ENCODE results near the gene MVD. TPM values are rescaled to one million over a fixed set of nuclear protein-coding genes. Genes with fewer than 3 reads are reported as not detected.

MVD gene
- polyA plus RNA-seq, 3 donors = 9.0 to 17.9 (median 12.2) TPM

DNA sequence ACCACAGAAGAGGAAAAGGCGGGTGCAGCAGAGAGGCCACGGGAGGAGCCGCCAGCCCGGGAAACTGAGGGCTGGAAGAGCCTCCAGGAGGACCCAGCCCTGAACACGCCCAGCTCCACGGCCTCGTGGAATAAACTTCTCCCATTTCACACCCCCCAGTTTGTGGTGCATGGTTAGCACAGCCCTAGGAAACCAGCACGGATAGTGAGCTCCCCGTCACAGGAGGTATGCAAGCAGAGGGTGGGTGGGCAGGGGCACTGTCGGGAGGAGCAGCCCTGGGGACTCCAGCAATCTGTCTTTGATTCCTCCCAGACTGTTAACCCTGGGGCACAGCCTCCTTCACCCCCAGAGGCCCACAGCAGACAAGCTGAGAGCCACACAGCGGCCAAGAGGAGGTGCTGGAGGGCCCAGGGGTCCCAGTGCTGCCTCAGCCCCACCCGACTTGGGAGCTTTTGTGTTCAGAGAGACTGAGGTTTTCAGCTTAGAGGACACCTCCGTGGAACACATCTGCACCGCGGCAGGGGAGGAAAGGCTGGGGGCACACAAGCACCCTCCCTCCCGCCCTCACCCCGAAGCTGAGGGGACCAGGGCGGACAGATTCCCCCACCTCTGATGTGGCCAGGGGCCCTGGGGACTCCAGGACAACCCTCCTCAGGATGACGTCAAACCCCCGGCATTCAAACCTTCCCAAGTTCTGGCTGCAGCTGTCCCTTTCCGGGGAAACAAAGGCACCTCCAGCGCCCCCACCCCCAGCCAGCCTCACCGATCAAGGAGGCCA, 26.2 kb downstream of the MVD start:
- no peak overlapping the region for H3K4me2 ChIP-seq (replicated peaks; ENCODE audit: extremely low read depth, low read length, poor library complexity, severe bottlenecking)
- no peak overlapping the region for H3K27ac ChIP-seq (ENCODE audit: low read depth in 1 of 2, low read length in 2 of 2)
- no peak for DNase-seq
- H3K9me3 ChIP-seq (replicated peaks in 1 of 2; ENCODE audit: control insufficient read depth in 1 of 2, insufficient read depth in 1 of 2, low read length in 2 of 2) = peaks cover 0 to 5% of the 10 kb centered on the region in 2 donors
- intact Hi-C loops (cut with micrococcal nuclease) = loop anchor here in 1 of 2 donors (10.0 kb wide), 1 partner anchor 48 kb away; the partner anchor contains the start of gene SNAI3
- no peak for TF ChIP-seq CTCF (IDR thresholded peaks at IDR 0.05)
- Mint-ChIP-seq H3K9me3 (peaks cover 0 to 14% (median 8%) of the 10 kb centered on the region in 7 donors), H3K27ac (peak overlapping the region in 1 of 7 donors; percentile 55), H3K4me3 (peak overlapping the region in 1 of 2 donors; percentile 78), H3K27me3 (ENCODE audit: low read depth in 3 of 3) (peaks cover 48 to 77% (median 55%) of the 10 kb centered on the region in 3 donors), H3K36me3 (peaks cover 8 to 18% of the 10 kb centered on the region in 2 donors), H3K4me1 (peaks cover 32% of the 10 kb centered on the region)
- H3K9ac ChIP-seq (ENCODE audit: insufficient read depth, low read length, poor library complexity, severe bottlenecking) = no peak overlapping the region
- no peaks in the 10 kb centered on the region for H3K79me2 ChIP-seq (ENCODE audit: insufficient read depth, low read length)
- 62% methylated on average over 7 of the region's 23 CpGs for WGBS (ENCODE audit: insufficient coverage)
- peaks cover 53% of the 10 kb centered on the region for H4K20me1 ChIP-seq (ENCODE audit: insufficient read depth, low read length)
- H3K4me1 ChIP-seq (ENCODE audit: control insufficient read depth in 1 of 2, insufficient read depth in 2 of 2, low read length in 2 of 2) = peaks cover 25 to 27% of the 10 kb centered on the region in 2 donors
- peaks cover 21 to 59% of the 10 kb centered on the region in 2 donors for H3K27me3 ChIP-seq (ENCODE audit: control insufficient read depth in 2 of 2, insufficient read depth in 2 of 2, low read length in 2 of 2)
- peaks cover 9 to 10% of the 10 kb centered on the region in 2 donors for H3K36me3 ChIP-seq (replicated peaks in 1 of 2; ENCODE audit: control insufficient read depth in 1 of 2, insufficient read depth in 2 of 2, low read length in 2 of 2)
- H2AFZ ChIP-seq (ENCODE audit: insufficient read depth, low read depth, low read length, poor library complexity, severe bottlenecking) = no peak overlapping the region
- H3K4me3 ChIP-seq (replicated peaks in 1 of 3; ENCODE audit: low read depth in 2 of 3, low read length in 3 of 3) = no peak overlapping the region

- 90% methylated on average over 13 of the region's 17 CpGs for WGBS (ENCODE audit: insufficient coverage)
- no peak for DNase-seq
- peaks cover 21 to 55% of the 10 kb centered on the region in 2 donors for H3K27me3 ChIP-seq (ENCODE audit: control insufficient read depth in 2 of 2, insufficient read depth in 2 of 2, low read length in 2 of 2)
- peaks cover 15 to 18% of the 10 kb centered on the region in 2 donors for H3K36me3 ChIP-seq (replicated peaks in 1 of 2; ENCODE audit: control insufficient read depth in 1 of 2, insufficient read depth in 2 of 2, low read length in 2 of 2)
- H3K4me3 Mint-ChIP-seq = peak overlapping the region; percentile 65 to 73
- peaks cover 45% of the 10 kb centered on the region for H4K20me1 ChIP-seq (ENCODE audit: insufficient read depth, low read length)
- peaks cover 44 to 71% (median 54%) of the 10 kb centered on the region in 3 donors for H3K27me3 Mint-ChIP-seq (ENCODE audit: low read depth in 3 of 3)
- peaks cover 21 to 26% of the 10 kb centered on the region in 2 donors for H3K4me1 ChIP-seq (ENCODE audit: control insufficient read depth in 1 of 2, insufficient read depth in 2 of 2, low read length in 2 of 2)
- no peak overlapping the region for H3K27ac ChIP-seq (ENCODE audit: low read depth in 1 of 2, low read length in 2 of 2)
- H3K79me2 ChIP-seq (ENCODE audit: insufficient read depth, low read length) = no peaks in the 10 kb centered on the region
- H3K9me3 Mint-ChIP-seq = peaks cover 0 to 10% (median 8%) of the 10 kb centered on the region in 7 donors
- no peak overlapping the region for H2AFZ ChIP-seq (ENCODE audit: insufficient read depth, low read depth, low read length, poor library complexity, severe bottlenecking)
- H3K9ac ChIP-seq (ENCODE audit: insufficient read depth, low read length, poor library complexity, severe bottlenecking) = no peak overlapping the region
- H3K4me1 Mint-ChIP-seq = peaks cover 26% of the 10 kb centered on the region
- no peak overlapping the region for H3K4me2 ChIP-seq (replicated peaks; ENCODE audit: extremely low read depth, low read length, poor library complexity, severe bottlenecking)
- H3K36me3 Mint-ChIP-seq = peaks cover 17 to 26% of the 10 kb centered on the region in 2 donors
- H3K9me3 ChIP-seq (replicated peaks in 1 of 2; ENCODE audit: control insufficient read depth in 1 of 2, insufficient read depth in 1 of 2, low read length in 2 of 2) = peaks cover 0 to 5% of the 10 kb centered on the region in 2 donors
- intact Hi-C loops (cut with micrococcal nuclease) = loop anchor here in 1 of 2 donors (10.0 kb wide), 1 partner anchor 49 kb away; the partner anchor contains the start of gene SNAI3
- no peak overlapping the region for H3K27ac Mint-ChIP-seq
- peak overlapping the region in 1 of 3 experiments; percentile 77 for H3K4me3 ChIP-seq (replicated peaks in 1 of 3; ENCODE audit: low read depth in 2 of 3, low read length in 3 of 3)
- TF ChIP-seq CTCF (IDR thresholded peaks at IDR 0.05) = no peak
Observed at GRCh38 chr16:88635671-88636319, 27.1 kb downstream of the MVD start.

Measured in CD14-positive monocyte (primary cell).